Endothelial cell of umbilical vein (primary cell): ENCODE data around the gene ARMH3. TPM values are rescaled to one million over a fixed set of nuclear protein-coding genes. Genes with fewer than 3 reads are reported as not detected.

Experiments
- BruUV-seq: library from RNA; stranded (reverse); fragments of 400-500 nt; replicated peaks from 2 replicates; lab custom pipeline; 2021; lab: Mats Ljungman, UMichigan
- CTCF ChIA-PET: fragments of 300-600, 350-600 bp; sonication (Branson Sonifier 250); formaldehyde crosslinking; loops from one replicate; lab custom pipeline; 2021; ENCODE audit warnings: antibody characterized with exemption, inconsistent platforms; lab: Charles Lee
- POLR2A ChIA-PET: fragments of 300-600, 350-600 bp; sonication (Branson Sonifier 250); formaldehyde crosslinking; loops from one replicate; lab custom pipeline; 2021; ENCODE audit warnings: antibody characterized with exemption, inconsistent platforms; lab: Charles Lee
- DNase-seq: peaks from one replicate; pipeline ENCODE4 v3.0.0-alpha.2; 2011; ENCODE audit warnings: low read depth, low spot score
- FAIRE-seq: peaks from 2 replicates; lab custom pipeline; 2011; peaks lifted over from hg19 to GRCh38; lab: Jason Lieb, UNC
- H2AFZ ChIP-seq: 2 replicates; pipeline ENCODE4 v1.6.0; 2012; ENCODE audit warnings: low read depth, low read length, control low read depth, inconsistent platforms
- H3K27ac ChIP-seq: 2 replicates; pipeline ENCODE4 v1.5.1; 2011; ENCODE audit warnings: low read depth, mild to moderate bottlenecking, control low read depth, low read length, moderate library complexity; ENCODE audit not compliant: insufficient read depth
- H3K27me3 ChIP-seq, 2 experiments: 2 replicates each; pipeline versions ENCODE4 v1.6.0 to v1.6.1; 2011; ENCODE audit warnings: low read length in 2 of 2, mixed read lengths in 1 of 2; ENCODE audit not compliant: control insufficient read depth in 2 of 2, insufficient read depth in 2 of 2
- H3K36me3 ChIP-seq, 2 experiments: 2 replicates in 1 of 2; 3 replicates in 1 of 2; pipeline ENCODE4 v1.5.1; 2011; ENCODE audit warnings: low read length in 2 of 2, mild to moderate bottlenecking in 1 of 2, moderate library complexity in 1 of 2; ENCODE audit not compliant: control insufficient read depth in 2 of 2, insufficient read depth in 2 of 2; ENCODE audit errors: extremely low read depth in 1 of 2
- H3K4me1 ChIP-seq: 3 replicates; pipeline ENCODE4 v1.5.1; 2011; ENCODE audit warnings: mild to moderate bottlenecking, low read length; ENCODE audit not compliant: control insufficient read depth, insufficient read depth; ENCODE audit errors: extremely low read depth
- H3K4me2 ChIP-seq: 2 replicates; pipeline ENCODE4 v1.6.1; 2011; ENCODE audit warnings: low read length, control low read depth, mixed read lengths; ENCODE audit not compliant: insufficient read depth
- H3K4me3 ChIP-seq, 3 experiments: fragments of 200-600 bp in 1 of 3; sonication (generic), shearing (Covaris generic) in 1 of 3; replicated peaks in 1 of 3; 2 replicates each; pipeline ENCODE4 v1.5.1; 2011 to 2016; ENCODE audit warnings: control low read depth in 3 of 3, low read length in 3 of 3, mild to moderate bottlenecking in 2 of 3, inconsistent platforms in 1 of 3, low read depth in 1 of 3, moderate library complexity in 1 of 3; ENCODE audit not compliant: insufficient read depth in 1 of 3
- H3K79me2 ChIP-seq: 2 replicates; pipeline ENCODE4 v1.6.0; 2012; ENCODE audit warnings: low read length, inconsistent platforms; ENCODE audit not compliant: control insufficient read depth, insufficient read depth
- H3K9ac ChIP-seq: replicated peaks from 2 replicates; pipeline ENCODE3; 2011; ENCODE audit warnings: low read length, control low read depth; ENCODE audit not compliant: insufficient read depth; ENCODE audit errors: extremely low read depth
- H3K9me1 ChIP-seq: replicated peaks from 3 replicates; pipeline ENCODE4 v1.6.0; 2011; ENCODE audit warnings: mild to moderate bottlenecking, low read length; ENCODE audit not compliant: control insufficient read depth, insufficient read depth; ENCODE audit errors: extremely low read depth
- H3K9me3 ChIP-seq: replicated peaks from 2 replicates; pipeline ENCODE4 v1.5.1; 2012; ENCODE audit warnings: low read length, inconsistent platforms; ENCODE audit not compliant: control insufficient read depth, insufficient read depth
- H4K20me1 ChIP-seq: replicated peaks from 2 replicates; pipeline ENCODE3; 2011; ENCODE audit warnings: mild to moderate bottlenecking, low read length; ENCODE audit not compliant: control insufficient read depth, insufficient read depth; ENCODE audit errors: extremely low read depth
- CTCF ChIP-seq, 2 donors: IDR thresholded peaks; 1 replicate in 1 of 2; 2 replicates in 1 of 2; pipeline ENCODE4 v1.5.1; 2011; ENCODE audit warnings: low read length in 2 of 2, mild to moderate bottlenecking in 2 of 2, moderate library complexity in 2 of 2, control low read depth in 1 of 2, inconsistent platforms in 1 of 2, low read depth in 1 of 2; ENCODE audit not compliant: insufficient read depth in 1 of 2; ENCODE audit errors: extremely low read depth in 1 of 2
- EZH2 ChIP-seq: IDR thresholded peaks from 2 replicates; pipeline ENCODE4 v1.6.1; 2012; ENCODE audit warnings: borderline replicate concordance, low read depth, mild to moderate bottlenecking, moderate library complexity, low read length, inconsistent platforms; ENCODE audit not compliant: severe bottlenecking
- FOS ChIP-seq: IDR thresholded peaks from 2 replicates; pipeline ENCODE4 v1.6.1; 2011; ENCODE audit warnings: mild to moderate bottlenecking, low read length, moderate library complexity, borderline replicate concordance; ENCODE audit not compliant: insufficient read depth
- GATA2 ChIP-seq: IDR thresholded peaks from 2 replicates; pipeline ENCODE4 v1.7.0; 2011; ENCODE audit warnings: low read depth, mild to moderate bottlenecking, moderate library complexity, mixed read lengths, low read length; ENCODE audit not compliant: insufficient read length, insufficient read depth
- JUN ChIP-seq: IDR thresholded peaks from 2 replicates; pipeline ENCODE4 v1.6.1; 2011; ENCODE audit warnings: borderline replicate concordance, low read depth; ENCODE audit not compliant: insufficient read length, insufficient read depth
- MAX ChIP-seq: IDR thresholded peaks from 2 replicates; pipeline ENCODE4 v1.6.1; 2011; ENCODE audit not compliant: insufficient read depth, insufficient read length
- MYC ChIP-seq: IDR thresholded peaks from one replicate; pipeline ENCODE4 v1.6.1; 2011; ENCODE audit warnings: mild to moderate bottlenecking, low read depth, low read length
- POLR2A ChIP-seq: IDR thresholded peaks from 2 replicates; pipeline ENCODE4 v1.6.1; 2012; ENCODE audit warnings: low read depth, mild to moderate bottlenecking, control low read depth, low read length
- POLR2AphosphoS5 ChIP-seq: IDR thresholded peaks from 2 replicates; pipeline ENCODE4 v1.6.1; 2012; ENCODE audit warnings: low read depth, mild to moderate bottlenecking, control low read depth, low read length, moderate library complexity; ENCODE audit not compliant: insufficient read depth
- dilution Hi-C: fragments of 300-500 bp; cut with MboI; formaldehyde crosslinking; loops from one replicate; pipeline ENCODE4 v1.15.0; 2019; ENCODE audit warnings: low sequenced_read_pairs; ENCODE audit not compliant: extremely low pct_ligation_motif_present
- intact Hi-C: fragments of 100-400 bp; cut with micrococcal nuclease; formaldehyde crosslinking; loops from one replicate; pipeline ENCODE4 v1.10.0; 2022
- polyA plus RNA-seq, 4 experiments: library from polyadenylated mRNA; depleted of rRNA in 3 of 4; stranded (reverse) in 3 of 4; unstranded in 1 of 4; fragments of >200 nt; gene quantifications; 2 replicates each; pipeline versions ENCODE4 v1.2.1 to v1.2.3, GENCODE V29; 2011 to 2012; ENCODE audit warnings: missing spikeins in 1 of 4
- total RNA-seq: library from RNA; stranded (reverse); gene quantifications from 2 replicates; pipeline ENCODE4 v1.2.3, GENCODE V29; 2021

Gene ARMH3
- total and polyA plus RNA-seq, 2 donors (not counting 3 experiments of a cell fraction or from before 2014, with no cell fraction given) = 13.1 to 17.6 TPM

- Histone ChIP-seq H3K9me1 (no peaks in the 10 kb centered on the region), H3K4me2 (no peak overlapping the region), H3K27me3 (no peaks in the 10 kb centered on the region), H3K27ac (no peak overlapping the region), H3K9me3 (no peaks in the 10 kb centered on the region), H3K79me2 (no peaks in the 10 kb centered on the region), H3K4me1 (no peaks in the 10 kb centered on the region), H4K20me1 (no peaks in the 10 kb centered on the region), H3K36me3 (no peaks in the 10 kb centered on the region), H3K9ac (no peak overlapping the region), H3K4me3 (no peak overlapping the region), H2AFZ (no peak overlapping the region)
- DNase-seq (no peak), FAIRE-seq (no peak)
- intact Hi-C loops (no loop called here), dilution Hi-C loops (no loop called here)
- no TSS peak for BruUV-seq
- ChIA-PET POLR2A (no interaction called here), CTCF (interaction anchor here (1.1 to 4.1 kb wide), 5 partner anchors 11 to 109 kb away, joined by 3 to 24 read pairs (median 7); no protein-coding TSS in a partner anchor)
- TF ChIP-seq JUN (no peak), EZH2 (no peak), POLR2A (no peak), MAX (no peak), MYC (no peak), GATA2 (no peak), CTCF (IDR thresholded peaks at IDR 0.05; ENCODE audit: extremely low read depth in 1 of 2, insufficient read depth in 1 of 2, low read depth in 1 of 2, low read length in 2 of 2) (no peak), POLR2AphosphoS5 (no peak), FOS (no peak)
Observed at GRCh38 chr10:101901340-101901739, 154.6 kb downstream of the ARMH3 start.
